ENCODE data around the gene ADAMTSL1. TPM values are rescaled to one million over a fixed set of nuclear protein-coding genes. Genes with fewer than 3 reads are reported as not detected.

Gene ADAMTSL1
- total RNA-seq, 2 donors from 2014 or later, result 2.5 to 3.8 TPM

DNA sequence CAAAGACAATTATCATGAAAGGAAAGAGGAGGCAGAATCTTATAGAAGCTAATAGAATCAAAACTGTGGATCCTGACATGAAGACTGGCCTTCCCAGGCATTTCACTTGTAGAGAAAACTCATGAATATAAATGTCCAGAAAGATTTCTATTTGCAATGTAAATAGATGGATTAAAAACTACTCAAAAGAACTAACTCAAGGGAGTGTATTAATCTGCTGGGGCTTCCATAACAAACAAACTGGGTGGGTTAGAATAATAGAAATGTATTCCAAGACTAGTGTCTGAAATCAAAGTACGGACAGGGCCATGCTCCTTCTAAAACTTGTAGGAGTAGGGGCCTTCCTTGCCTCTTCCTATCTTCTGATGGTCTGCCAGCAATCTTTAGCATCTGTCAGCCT is 267.4 kb downstream of the ADAMTSL1 start:
- ATAC-seq, result no peak
- no peak for DNase-seq
- intact Hi-C loops (cut with DNase I), result no loop called here

DNA sequence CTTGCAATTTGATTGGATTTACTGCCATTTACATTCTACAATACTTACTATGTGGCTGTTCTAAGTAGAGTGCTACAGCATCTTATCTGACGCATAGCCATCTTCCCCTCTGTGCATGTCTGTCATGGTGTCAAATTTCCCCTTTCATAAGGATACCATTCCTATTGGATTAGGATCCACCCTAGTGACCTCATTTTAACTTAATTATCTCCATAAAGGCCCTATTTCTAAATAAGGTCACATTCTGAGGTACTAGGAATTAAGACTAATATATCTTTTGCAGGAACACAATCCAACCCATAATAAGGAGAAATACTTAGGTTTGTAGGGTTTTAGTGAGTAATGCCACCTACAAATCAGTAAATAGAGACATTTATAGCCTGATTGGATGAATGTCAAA is 268.0 kb downstream of the ADAMTSL1 start:
- ATAC-seq (no peak), DNase-seq (no peak)
- intact Hi-C loops (cut with DNase I), result no loop called here

GRCh38 chr9:18743421-18743820 is 269.5 kb downstream of the ADAMTSL1 start:
- ATAC-seq (no peak), DNase-seq (no peak)
- intact Hi-C loops (cut with DNase I), result no loop called here

GRCh38 chr9:18743971-18744370 is 270.0 kb downstream of the ADAMTSL1 start:
- ATAC-seq (no peak), DNase-seq (no peak)
- intact Hi-C loops (cut with DNase I), result no loop called here

DNA sequence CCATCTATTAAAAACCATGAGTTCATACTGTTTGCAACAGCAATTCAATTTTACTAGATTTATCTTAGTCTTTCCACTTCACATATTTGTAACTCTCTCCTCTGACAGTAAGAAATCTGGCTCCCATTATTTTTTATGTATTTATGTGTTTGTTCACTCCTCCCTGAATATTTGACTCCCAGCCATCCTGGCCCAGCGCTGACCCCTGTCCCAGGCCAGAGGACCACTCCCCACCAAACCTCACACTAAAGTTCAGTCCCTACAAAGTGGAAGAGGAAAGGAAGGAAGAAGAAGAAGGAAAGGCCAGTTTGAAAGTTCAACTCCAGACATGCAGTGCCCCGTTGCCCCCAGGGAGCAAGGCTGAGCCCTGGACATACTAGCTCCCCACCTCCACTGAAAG is 271.8 kb downstream of the ADAMTSL1 start:
- intact Hi-C loops (cut with DNase I), result no loop called here
- ATAC-seq, result no peak

DNA sequence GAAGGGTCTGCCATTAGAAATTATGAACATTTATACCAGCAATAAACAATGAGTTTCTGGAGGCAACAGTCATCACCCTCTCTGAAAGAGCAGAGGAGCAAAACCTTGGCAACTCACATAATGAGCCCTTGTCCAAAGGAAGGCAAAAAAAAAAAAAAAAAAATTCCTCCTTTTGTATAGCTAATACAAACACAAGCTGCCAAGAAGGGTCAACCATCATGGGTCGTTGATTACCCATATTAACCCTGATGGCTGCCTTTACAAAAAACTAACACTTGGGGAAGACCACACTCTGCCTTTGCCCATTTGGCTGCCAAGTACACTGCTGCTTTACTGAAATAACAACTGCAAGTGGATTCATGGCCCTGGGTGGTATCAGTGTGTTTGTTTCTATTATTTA is 272.7 kb downstream of the ADAMTSL1 start:
- intact Hi-C loops (cut with DNase I), result no loop called here
- DNase-seq (no peak), ATAC-seq (no peak)

More for the DNA sequence above, 271.8 kb downstream of the ADAMTSL1 start:
- DNase-seq, result no peak

DNA sequence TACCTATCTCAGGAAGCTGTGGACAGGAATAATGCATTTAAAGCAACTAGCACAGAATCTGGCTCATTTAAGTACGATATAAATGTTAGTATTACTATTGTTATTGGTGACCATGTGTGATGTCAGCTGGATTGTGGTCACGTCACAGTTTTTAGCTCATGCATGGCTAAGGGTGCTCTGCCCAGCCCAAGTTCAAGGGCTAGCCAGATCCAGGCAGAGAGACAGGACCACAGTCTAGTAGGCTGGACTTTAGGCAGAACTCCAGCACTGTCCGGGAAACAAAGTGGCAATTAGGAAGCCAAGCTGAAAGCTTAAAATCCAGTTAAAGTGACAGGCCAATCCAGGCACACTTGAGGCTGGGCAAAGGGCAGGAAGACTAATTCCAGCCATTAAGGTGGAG is 273.6 kb downstream of the ADAMTSL1 start:
- ATAC-seq (peak in 1 of 2 donors; percentile 65), DNase-seq (no peak)
- intact Hi-C loops (cut with DNase I), result no loop called here

- DNase-seq, result no peak
Measured at GRCh38 chr9:18748251-18748701, 274.3 kb downstream of the ADAMTSL1 start.

GRCh38 chr9:18749711-18750110 is 275.8 kb downstream of the ADAMTSL1 start:
- ATAC-seq, result no peak

More at GRCh38 chr9:18748251-18748701, 274.3 kb downstream of the ADAMTSL1 start:
- intact Hi-C loops (cut with DNase I), result no loop called here
- ATAC-seq, result no peak

DNA sequence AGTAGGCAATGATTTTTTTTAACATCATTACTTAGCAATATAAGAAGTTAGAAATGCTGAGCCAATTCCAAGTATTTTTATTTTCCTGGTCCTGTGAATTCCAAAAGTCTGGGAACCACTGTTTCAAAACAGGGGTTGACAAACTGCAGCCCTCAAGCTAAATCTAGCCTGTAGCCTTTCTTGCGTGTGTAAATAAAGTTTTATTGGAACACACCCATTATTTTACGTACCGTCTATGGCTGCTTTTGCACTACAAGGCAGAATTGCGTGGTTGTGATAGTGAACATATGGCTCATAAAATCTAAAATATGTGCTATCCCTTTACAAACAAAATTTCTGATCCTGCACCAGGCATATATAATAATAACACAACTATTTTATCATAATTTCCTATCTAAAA is 280.0 kb downstream of the ADAMTSL1 start:
- intact Hi-C loops (cut with DNase I), result no loop called here
- ATAC-seq, result no peak
- DNase-seq, result no peak

More at GRCh38 chr9:18749711-18750110, 275.8 kb downstream of the ADAMTSL1 start:
- DNase-seq, result no peak
- intact Hi-C loops (cut with DNase I), result no loop called here

- intact Hi-C loops (cut with DNase I), result no loop called here
- ATAC-seq (no peak), DNase-seq (no peak)
Measured at GRCh38 chr9:18754537-18754936, 280.6 kb downstream of the ADAMTSL1 start.

GRCh38 chr9:18755263-18755662 is 281.3 kb downstream of the ADAMTSL1 start:
- ATAC-seq, result no peak
- no peak for DNase-seq
- intact Hi-C loops (cut with DNase I), result no loop called here

GRCh38 chr9:18756712-18757125 is 282.8 kb downstream of the ADAMTSL1 start:
- intact Hi-C loops (cut with DNase I), result no loop called here
- ATAC-seq (no peak), DNase-seq (no peak)

GRCh38 chr9:18759827-18760226 is 285.9 kb downstream of the ADAMTSL1 start:
- DNase-seq (no peak), ATAC-seq (no peak)
- intact Hi-C loops (cut with DNase I), result no loop called here

DNA sequence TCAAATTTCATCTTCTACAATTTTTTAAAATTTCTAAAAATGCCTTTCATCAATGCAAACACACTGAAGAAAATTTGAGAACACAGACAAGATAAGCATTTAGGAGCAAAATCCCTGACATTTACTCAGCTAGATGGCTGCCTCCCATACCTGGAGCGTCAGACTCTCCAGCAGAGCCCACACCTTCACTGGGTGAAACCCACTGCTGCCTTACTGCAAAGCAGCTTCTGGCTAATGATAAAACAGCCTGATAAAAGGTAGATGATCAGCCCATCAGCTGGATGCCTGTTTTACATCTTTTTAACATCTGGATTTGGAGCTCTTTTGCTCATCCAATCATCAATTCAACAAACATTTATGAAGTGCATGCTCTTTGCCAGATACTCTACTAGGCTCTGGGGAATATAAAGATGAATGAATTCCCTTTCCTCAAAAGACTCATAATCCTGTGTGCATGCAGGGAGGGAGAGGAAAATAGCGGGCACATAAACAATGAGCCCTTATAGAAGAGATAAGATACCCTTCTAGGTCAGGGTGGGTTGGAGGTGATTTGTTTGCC is 287.9 kb downstream of the ADAMTSL1 start:
- ATAC-seq (no peak), DNase-seq (no peak)
- intact Hi-C loops (cut with DNase I), result no loop called here

DNA sequence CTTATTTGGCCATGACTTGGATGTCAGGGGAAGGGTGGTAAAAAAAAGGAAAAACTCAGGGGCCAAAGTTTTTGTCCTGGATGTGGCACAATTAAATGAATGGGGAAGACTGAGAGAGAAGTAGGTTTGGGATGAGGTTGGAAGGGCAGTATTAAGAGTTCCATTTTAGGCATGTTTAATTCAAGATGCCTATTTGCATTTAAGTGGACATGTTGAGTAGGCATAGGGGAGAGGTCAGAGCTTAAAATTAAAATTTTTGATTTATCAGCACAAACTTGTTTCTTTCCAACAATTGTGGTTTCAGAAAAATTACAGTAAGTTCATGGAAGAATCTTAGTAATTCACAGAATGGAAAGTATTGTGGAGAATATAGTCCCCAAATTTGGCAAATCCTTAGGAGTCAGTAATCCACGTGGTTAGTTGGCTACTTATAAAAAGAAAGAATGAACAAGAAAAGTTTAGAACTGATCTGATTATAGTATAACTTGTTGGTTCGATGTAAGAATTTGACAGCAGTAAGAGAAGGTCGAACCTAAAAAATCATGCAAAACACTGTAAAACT is 293.1 kb downstream of the ADAMTSL1 start:
- ATAC-seq, result no peak

GRCh38 chr9:18768951-18769622 is 295.1 kb downstream of the ADAMTSL1 start:
- no peak for ATAC-seq
- DNase-seq, result no peak
- intact Hi-C loops (cut with DNase I), result no loop called here

More for the DNA sequence above, 293.1 kb downstream of the ADAMTSL1 start:
- DNase-seq, result no peak
- intact Hi-C loops (cut with DNase I), result no loop called here

GRCh38 chr9:18770131-18770908 is 296.4 kb downstream of the ADAMTSL1 start:
- ATAC-seq, result no peak
- intact Hi-C loops (cut with DNase I), result no loop called here
- no peak for DNase-seq

DNA sequence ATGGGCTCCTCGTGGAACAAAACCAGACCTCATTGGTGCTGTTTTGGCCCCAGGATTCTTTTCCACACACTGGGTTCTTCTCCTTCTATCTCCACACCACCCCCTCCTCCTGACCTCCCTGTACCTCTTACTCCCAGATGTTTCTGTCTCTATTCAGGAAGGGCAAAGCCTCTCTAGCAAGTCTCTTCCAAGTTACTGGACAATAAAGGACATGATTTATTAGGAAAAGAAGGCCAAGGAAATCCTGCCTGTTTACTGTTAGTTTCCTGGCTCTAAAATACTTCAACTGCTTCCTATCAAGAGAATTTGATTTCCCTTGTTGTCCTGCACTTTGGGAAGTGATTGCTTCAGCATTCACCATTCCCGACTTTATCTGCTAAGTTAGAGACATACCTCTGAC is 297.1 kb downstream of the ADAMTSL1 start:
- DNase-seq (no peak), ATAC-seq (no peak)
- intact Hi-C loops (cut with DNase I), result no loop called here

DNA sequence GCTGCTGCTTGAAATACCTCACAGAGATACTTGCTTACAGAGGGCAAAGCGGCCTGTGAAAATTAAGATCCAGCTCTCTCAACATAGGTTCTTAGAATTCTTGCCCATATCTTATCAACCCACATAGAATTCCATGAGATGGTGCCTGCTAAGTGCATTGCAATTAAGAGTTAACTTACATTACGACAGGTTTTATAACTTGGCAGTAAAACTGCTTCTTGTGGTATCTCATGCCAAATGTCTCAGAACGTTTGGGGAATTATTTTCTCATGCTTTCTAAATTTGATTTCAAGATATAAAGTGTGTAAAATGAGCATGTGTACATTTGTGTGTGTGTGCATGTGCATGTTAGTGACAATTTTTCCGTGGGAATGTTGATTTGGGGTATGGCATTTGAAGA is 297.8 kb downstream of the ADAMTSL1 start:
- DNase-seq (no peak), ATAC-seq (no peak)
- intact Hi-C loops (cut with DNase I), result no loop called here
